Epithelial cell of proximal tubule (primary cell): ENCODE results near the gene PDHB. TPM values are rescaled to one million over a fixed set of nuclear protein-coding genes. Genes with fewer than 3 reads are reported as not detected.

ENCODE experiments used
- DNase-seq: peaks from one replicate; pipeline ENCODE4 v3.0.0-alpha.2; 2011; ENCODE audit warnings: low read depth
- H3K4me3 ChIP-seq: 2 replicates; pipeline ENCODE4 v1.5.1; 2011; ENCODE audit warnings: low read depth, mild to moderate bottlenecking, low read length
- total RNA-seq: library from RNA; depleted of rRNA; stranded (reverse); fragments of >200 nt; gene quantifications from 2 replicates; pipeline ENCODE4 v1.2.3, GENCODE V29; 2015
- TF ChIP-seq, protein P1 (sequence below): conservative IDR thresholded peaks from 2 replicates; pipeline ENCODE4 v1.5.1; 2012; ENCODE audit warnings: low read depth, mild to moderate bottlenecking, low read length

PDHB gene
- total RNA-seq, 1 donor from 2014 or later, result 103 TPM

DNA sequence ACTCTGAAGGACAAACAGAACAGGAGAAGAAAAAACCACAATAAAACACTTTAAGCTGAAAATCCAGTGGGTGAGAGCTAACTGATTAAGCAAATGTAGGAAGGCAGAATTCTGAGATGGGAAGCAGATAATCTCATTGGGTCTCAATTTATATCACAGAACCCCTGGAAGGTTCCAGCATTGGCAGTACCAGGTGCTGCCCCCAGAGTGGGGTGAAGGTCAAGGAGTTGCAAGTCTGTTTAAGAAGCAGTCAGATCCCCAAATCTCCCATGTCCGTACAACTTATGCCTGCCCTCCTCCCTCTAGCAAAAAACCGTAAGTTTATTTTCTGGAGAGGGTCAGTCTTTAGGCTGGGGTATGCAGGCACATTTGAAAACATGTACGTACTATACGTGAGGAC lies 55.9 kb downstream of the PDHB start:
- TF ChIP-seq, protein P1, sequence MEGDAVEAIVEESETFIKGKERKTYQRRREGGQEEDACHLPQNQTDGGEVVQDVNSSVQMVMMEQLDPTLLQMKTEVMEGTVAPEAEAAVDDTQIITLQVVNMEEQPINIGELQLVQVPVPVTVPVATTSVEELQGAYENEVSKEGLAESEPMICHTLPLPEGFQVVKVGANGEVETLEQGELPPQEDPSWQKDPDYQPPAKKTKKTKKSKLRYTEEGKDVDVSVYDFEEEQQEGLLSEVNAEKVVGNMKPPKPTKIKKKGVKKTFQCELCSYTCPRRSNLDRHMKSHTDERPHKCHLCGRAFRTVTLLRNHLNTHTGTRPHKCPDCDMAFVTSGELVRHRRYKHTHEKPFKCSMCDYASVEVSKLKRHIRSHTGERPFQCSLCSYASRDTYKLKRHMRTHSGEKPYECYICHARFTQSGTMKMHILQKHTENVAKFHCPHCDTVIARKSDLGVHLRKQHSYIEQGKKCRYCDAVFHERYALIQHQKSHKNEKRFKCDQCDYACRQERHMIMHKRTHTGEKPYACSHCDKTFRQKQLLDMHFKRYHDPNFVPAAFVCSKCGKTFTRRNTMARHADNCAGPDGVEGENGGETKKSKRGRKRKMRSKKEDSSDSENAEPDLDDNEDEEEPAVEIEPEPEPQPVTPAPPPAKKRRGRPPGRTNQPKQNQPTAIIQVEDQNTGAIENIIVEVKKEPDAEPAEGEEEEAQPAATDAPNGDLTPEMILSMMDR, result no peak
- no peak overlapping the region for H3K4me3 ChIP-seq
- DNase-seq, result no peak

Other genes with a start within 250 kb of the PDHB start
- gene DNASE1L3, start 222.9 kb downstream of the PDHB start, total RNA-seq, result not detected in 2 replicates
- gene ABHD6, start 196.0 kb downstream of the PDHB start, total RNA-seq, result 2.4 and 6.4 TPM in 2 replicates
- gene RPP14, start 127.6 kb downstream of the PDHB start, total RNA-seq, result 7.6 and 14.8 TPM in 2 replicates
- gene HTD2, start 127.3 kb downstream of the PDHB start, total RNA-seq, result 6.1 and 7.3 TPM in 2 replicates
- 10.1 and 12.4 TPM in 2 replicates for gene PXK, start 100.9 kb downstream of the PDHB start, total RNA-seq
- gene KCTD6, start 58.3 kb upstream of the PDHB start, total RNA-seq, result 7.7 and 7.9 TPM in 2 replicates
- gene ACOX2, start 103.4 kb upstream of the PDHB start, total RNA-seq, result 0.51 and 1.7 TPM in 2 replicates
- 0.22 and 1.3 TPM in 2 replicates for gene FAM107A, start 143.6 kb upstream of the PDHB start, total RNA-seq
- gene FAM3D, start 232.9 kb upstream of the PDHB start, total RNA-seq, result not detected in 2 replicates